ENCODE results near the gene ZNF205.

ZNF205 gene

DNA sequence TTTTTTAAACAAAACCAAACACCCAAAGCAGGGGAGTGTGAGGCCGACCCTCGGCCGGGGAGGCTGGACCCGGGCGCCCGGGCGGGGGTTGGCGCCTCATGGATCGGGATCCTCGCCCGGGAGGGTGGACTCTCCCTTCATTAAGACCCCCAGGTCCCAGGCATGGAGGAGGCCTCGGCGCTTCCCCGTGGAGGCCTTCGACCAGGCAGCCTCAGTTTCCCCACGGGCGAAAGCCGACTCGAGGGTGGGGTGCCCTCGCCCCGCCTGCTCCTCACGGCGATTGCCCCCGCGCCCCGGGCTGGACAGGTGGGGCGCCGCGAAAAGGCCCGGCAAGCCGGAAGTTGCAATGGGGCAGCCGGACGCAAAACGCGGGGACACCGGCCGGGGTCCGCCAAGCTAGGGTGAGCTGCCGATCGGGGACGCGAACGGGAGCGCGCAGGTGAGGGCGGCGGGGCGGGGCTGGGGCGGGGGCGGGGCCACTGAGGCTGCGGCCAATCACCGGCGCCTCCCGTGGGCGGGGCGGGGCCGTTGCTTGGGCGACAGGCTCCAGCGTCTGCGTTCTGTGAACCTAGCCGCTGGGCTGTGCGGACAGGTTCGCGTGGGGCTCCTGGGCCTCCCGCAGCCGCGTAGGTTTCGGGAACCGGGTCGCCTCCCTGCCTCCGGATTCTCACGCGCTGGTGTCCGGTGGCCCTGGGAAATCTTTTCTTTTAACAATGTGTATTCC lies 6.0 kb upstream of the ZNF205 start:
- DNase-seq, result peak; percentile 89

DNA sequence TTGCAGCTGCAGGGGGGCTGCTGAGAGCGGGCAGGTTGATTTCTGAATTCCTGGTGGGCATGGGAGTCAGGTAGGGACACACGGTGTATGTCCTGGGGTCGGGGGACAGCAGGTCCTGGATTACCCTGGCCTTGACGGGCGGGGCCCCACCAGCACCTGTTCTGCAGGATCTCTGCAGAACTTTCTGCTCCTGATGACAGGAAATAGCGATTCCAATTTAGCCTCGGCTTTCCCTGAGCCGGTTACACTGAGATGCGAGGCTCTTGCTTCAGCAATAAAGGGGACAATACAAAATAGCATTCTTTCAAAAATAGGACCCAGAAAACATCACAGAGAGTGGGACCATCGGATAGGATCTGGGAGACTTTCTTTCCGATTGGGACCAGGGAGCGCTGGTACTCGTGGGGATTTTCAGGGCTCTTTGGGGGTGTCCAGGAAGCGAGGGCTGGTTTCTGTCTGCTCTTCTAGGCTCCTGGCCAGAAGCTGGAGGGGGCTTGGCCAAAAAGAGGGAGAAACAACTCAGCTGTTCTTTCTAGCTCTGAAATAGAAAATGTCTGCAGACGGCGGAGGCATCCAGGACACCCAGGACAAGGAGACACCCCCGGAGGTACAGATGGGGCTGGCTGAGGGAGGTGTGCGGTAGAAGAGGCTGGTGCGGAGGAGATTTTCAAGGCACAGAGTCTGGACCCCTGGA lies 642 bp downstream of the ZNF205 start:
- DNase-seq, result peak; percentile 17

DNA sequence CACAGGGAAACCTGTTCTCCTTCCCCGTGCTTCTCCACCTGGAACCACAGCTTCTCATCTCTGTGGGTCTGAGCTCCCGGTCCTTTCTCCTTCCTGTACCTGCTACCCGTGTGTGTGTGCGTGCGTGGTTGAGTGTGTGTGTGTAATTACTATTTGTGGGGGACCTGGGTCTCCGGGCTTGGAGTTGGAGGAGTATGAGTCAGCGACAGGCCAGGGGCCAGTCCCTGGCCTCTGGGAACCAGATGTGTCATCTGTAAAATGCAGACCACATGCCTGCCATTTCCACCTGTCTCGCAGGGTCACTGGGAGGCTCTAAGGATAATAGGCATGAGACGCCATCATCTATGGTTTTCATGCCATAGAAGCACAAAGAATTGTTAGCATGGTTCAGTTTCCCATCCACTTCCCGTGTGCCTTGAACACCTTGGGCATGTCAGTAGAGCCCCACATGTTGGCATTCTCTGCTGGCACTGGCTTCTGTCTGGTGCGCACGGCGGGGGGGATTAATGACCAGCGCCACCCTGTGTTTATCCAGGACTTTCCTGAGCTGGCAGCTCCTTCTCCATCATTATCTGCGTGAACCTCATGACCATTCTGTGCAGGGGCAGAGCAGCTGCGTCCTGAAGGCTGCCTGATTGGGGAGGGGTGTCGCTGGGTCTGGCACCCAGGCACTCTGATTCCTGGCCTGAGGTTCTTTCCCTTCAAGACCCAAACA lies 1.5 kb downstream of the ZNF205 start:
- DNase-seq, result peak; percentile 6

DNA sequence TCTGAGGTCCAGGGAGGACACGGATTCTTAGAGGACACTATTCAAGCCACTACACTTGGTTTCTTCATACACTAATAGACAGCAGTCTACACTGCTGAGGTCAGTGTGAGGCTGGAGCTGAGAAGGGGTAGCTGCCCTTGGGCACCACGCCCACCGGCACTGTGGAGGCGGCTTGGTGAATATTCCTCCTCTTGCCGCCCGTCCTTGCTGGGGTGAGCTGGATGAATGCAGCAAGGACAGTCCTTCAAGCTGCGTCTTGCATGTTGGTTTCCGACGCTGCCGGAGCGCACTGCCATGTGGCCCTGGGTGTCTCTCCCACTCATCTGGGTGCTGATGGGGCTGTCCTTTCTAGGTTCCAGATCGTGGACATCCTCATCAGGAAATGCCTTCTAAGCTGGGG lies 2.6 kb downstream of the ZNF205 start:
- peak; percentile 8 for DNase-seq

DNA sequence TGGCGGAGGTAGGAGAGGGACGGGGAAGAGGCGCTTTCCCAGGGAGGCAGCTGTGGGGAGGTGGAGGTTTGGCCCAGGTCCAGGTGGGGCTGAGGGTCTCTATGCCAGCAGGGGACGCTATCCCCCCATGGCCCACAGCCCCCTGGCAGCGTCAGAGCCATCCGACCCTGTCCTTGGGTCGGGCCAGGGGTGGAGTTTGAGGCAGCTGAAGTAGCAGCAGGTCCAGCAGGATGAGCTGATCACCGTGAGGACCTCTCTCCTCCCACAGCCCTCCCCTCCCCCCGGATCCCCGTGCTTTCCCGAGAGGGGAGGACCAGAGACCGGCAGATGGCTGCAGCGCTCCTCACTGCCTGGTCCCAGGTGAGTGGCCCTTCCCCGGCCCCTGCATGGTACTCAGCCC lies 3.2 kb downstream of the ZNF205 start:
- peak; percentile 15 for DNase-seq

DNA sequence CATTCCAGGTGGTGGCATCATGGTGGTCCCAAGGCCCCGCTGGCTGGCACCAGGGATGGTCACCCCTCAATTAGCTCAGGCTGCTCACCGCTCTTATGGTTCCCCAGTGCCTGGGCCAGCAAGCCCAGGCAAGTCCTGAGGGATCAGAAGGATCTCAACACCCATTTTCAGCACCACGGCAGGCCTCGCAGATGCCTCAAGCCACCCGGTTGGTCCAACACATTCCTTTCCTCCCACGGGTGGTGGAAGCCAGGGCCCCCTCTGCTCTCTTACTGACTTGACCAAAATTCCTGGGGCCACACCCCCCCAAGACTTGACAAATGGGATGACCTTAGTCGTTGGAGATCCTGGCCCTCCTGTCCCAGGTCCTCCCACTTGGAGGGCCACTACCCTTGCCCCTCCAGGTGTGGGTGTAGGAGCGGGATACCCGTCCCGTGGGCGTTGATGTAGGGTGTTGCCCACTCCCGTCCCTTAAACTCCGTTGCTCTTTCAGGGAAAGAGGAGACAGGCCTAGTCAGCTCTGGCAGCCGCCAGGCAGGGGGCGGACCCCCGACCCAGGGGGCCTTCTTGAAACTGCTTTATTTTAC lies 5.9 kb downstream of the ZNF205 start:
- DNase-seq, result peak; percentile 9

DNA sequence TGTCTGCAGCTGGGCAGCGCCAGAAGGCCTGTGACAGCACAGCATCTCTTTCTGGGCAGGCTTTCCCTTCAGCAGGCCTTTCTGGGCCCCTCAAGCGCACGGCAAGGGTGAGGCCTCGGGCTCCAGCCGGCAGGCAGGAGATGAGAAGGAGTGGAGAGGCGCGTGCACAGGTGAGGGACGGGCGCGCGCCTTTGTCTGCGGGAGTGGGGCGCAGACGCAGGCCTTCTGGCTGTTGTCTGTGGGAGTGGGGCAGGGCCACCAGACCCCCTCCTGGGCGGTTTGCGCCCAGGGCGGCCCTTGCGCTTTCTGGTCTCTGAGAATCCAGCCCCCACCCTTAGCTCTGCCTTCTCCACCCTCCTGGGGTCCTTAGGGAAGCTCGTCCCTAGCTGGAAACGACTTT lies 6.5 kb downstream of the ZNF205 start:
- DNase-seq, result peak; percentile 7

DNA sequence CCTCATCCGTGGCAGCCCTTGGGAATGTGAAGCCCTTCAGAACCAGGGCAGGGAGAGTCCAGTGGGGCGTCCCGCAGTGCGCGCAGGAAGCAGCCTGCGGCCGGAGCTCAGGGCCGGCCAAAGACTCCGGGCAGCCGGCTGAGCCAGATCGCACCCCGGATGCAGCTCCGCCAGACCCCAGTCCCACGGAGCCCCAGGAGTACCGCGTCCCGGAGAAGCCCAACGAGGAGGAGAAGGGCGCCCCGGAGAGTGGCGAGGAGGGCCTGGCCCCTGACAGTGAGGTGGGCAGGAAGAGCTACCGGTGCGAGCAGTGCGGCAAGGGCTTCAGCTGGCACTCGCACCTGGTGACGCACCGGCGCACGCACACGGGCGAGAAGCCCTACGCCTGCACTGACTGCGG lies 6.9 kb downstream of the ZNF205 start:
- peak; percentile 8 for DNase-seq

DNA sequence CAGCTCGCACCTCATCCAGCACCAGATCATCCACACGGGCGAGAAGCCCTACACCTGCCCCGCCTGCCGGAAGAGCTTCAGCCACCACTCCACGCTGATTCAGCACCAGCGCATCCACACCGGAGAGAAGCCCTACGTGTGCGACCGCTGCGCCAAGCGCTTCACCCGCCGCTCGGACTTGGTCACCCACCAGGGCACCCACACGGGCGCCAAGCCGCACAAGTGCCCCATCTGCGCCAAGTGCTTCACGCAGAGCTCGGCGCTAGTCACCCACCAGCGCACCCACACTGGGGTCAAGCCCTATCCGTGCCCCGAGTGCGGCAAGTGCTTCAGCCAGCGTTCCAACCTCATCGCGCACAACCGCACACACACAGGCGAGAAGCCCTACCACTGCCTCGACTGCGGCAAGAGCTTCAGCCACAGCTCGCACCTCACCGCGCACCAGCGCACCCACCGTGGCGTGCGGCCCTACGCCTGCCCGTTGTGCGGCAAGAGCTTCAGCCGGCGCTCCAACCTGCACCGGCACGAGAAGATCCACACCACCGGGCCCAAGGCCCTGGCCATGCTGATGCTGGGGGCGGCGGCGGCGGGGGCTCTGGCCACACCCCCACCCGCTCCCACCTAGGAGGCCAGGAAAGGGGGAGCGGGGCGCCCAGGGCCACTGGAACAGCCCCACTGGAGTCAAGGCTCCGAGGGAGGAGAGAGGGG lies 7.5 kb downstream of the ZNF205 start:
- DNase-seq, result peak; percentile 1

DNA sequence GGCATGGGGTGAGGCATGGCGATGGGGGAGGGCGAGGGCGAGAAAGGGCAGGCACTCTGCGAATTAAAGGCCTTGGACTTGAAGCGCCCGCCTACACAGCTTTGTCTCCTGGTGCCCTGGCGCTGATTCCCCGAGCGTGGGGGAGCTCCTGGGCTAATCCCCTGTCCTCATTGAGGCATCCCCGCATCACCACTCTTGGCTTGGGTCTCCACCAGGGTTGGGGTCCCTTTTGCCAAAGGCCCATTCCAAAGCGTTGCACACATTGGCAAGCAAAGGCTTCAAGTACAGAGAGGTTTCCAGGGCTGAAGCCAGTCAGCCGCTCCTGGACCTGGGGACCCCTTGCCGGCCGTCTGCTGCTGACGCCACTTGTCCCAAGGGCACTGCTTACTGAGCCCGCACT lies 8.0 kb downstream of the ZNF205 start:
- no peak for DNase-seq

DNA sequence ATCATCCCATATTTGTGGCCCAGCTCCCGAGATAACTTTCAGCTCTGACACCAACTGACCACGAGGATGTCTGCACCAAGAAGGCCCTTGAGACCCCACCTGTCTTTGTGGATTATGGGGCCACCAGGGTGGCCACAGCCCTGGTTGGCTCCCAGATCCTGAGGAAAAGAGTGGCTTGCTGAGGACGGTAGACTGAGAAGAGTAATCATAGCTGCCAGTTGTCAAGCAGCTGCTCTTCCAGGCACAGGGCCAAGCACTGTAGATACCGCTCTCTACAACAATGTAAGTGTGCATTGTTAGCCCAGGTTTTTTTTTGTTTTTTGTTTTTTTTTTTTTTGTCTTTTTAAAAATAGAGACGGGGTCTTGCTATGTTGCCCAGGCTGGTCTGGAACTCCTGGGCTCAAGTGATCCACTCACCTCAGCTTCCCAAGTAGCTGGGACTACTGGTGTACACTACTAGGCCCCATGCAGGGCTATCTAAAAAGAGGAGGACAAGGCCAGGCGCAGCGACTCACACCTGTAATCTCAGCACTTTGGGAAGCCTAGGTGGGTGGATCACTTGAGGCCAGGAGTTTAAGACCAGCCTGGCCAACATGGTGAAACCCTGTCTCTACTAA lies 9.6 kb downstream of the ZNF205 start:
- peak; percentile 4 for DNase-seq

DNA sequence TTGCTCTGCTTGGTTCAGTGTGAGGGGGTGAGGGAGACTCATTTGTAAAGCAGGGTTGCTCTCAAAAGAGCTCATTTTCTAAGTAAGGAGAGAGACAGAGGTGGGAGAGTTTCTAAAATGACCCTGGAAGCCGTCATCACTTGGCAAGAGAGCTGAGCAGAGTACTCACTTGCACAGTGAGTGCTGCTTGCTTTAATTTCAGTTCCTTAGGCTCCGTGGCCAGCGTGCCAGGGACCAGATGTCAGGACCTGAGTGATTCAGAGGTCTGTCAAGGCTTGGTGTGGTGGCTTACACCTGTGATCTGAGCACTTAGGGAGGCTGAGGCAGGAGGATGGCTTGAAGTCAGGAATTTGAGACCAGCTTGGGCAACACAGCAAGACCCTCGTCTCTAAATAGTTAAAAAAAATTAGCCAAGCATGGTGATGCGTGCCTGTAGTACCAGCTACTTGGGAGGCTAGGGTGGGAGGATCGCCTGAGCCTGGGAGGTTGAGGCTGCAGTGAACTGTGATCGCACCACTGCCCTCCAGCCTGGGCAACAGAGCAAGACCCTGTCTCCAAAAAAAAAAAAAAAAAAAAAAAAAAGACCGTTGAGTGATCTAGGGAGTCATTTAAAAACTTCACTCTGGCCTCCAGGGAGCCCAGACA lies 10.7 kb downstream of the ZNF205 start:
- DNase-seq, result no peak

DNA sequence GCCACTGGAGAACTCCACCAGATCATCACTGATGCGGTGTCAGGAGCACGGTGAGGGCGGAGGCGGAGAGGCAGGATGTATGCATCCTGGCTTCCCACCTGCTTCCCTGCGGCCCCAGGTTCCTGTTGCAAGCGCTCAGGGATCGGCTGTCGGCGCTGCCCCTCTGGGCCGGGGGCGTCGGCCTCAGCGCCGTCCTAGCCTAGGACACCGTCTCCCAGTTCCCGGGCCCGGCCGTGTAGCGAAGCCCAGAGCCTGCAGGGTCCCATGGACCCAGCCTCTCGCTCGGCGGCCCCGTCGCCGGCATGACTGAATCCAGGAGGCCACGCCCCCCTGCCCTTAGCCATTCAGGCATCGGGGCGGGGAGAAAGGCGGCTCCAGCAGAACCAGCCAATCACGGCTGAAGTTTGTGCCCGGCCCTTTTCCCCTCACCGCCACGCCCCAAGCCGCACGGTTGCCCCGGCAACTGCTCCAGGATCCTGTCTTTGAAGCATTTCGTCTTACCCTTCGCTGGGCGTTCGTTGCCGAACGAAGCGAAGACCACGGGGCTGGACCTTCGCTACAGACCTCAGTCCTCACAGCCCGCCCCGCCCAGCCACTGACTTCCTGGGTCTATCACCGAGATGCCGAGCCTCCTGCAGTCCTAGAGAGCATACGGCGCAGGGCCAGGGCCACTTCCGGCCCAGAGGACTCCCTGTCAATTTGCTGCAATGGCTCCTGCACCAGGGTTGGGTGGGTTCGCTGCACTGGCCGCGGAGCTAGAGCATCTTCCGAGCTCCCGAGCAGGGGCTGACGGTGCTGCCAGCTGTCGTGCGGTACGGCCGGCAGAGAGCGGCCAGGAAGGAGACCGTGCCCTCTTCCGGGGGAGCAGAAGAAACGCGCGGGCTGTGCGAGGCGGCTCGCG lies 11.8 kb downstream of the ZNF205 start:
- DNase-seq, result peak; percentile 67

DNA sequence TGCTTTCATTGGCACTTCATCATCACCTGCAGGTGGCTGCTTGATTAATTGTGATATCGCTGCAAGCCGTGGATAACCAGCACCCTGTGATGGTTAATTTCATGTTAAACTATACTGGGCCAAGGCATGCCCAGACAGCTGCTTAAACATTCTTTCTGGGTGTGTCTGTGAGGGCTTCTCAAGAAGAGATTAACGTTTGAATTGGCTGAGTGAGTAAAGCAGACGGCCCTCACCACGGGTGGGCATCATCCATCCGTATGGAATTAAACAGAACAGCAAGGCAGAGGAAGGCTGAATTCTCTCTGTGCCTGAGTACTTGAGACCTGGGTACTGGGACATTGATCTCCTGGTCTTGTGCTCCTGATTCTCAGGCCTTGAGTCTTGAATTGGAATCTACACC lies 15.4 kb downstream of the ZNF205 start:
- DNase-seq, result no peak

DNA sequence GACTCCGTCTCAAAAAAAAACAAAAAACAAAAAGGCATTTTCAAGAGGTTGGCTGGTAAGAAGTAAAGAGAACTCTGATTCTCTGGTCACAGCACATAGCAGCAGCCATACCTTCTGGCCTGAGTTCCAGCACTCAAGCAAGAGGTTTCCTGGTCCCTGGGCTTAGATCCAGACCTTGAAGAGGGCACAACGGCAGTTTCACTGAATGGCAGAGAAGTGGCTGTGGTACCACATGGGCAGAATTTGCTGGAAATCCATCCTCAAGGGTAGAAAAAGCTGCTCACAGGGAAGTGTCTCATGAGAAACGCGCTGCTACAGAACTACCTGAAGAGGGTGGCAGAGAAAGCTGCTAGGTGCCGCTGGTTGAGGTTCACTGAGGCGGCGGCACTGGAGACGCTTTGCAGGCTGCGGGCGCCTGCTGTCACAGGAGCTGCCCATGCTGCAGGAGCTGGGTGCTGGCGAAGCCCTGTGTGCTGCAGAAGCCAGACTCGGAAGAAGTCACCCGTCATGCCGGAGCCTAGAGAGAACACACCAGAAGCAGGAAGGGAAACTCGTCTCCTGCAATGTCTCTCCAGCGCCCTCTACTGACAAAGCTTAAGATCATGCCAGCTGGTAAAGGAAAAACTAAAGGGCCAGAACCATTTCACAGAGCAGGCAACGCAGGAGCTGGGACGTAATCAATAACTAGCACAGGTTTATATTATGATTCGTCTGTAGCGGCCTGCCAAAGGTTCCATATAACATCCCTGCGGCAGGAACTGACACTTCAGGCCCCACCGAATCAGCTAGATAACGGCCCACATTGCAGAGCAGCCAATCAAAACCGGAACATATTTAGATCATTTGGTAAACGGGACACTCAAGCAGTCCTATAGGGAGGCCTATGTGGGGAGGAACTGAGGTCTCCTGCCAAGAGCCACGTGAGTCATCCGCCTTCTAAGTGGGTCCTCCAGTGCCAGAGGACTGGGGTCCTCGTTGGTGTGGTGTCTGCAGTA lies 17.0 kb downstream of the ZNF205 start:
- peak; percentile 7 for DNase-seq

DNA sequence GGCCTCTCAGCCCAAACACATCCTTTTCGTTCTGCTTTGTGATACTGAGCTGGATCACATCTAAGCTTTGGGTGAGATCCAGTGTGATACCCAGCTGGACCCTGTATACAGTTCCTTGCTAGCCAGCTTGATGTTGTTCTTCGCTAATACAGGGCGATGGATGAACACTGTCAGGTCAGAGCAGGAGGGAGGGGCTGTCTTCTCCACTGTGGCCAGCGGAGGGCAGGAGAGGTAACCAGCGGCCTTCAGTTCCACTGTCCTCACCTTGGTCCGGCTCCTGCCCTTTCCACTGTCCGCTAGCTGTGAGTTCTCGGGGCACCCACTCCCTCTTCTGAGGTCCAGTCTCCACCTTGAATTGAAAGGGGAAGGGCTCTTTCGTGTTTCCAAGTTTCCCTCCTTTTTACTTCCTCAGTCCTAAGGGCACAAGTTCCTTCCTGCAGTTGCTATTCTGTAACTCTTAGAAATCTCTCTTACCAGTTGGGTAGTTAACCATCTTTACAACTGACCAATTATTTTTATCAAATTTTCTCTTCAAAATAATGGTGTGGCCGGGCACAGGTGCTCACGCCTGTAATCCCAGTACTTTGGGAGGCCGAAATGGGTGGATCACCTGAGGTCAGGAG lies 19.5 kb downstream of the ZNF205 start:
- peak; percentile 7 for DNase-seq

DNA sequence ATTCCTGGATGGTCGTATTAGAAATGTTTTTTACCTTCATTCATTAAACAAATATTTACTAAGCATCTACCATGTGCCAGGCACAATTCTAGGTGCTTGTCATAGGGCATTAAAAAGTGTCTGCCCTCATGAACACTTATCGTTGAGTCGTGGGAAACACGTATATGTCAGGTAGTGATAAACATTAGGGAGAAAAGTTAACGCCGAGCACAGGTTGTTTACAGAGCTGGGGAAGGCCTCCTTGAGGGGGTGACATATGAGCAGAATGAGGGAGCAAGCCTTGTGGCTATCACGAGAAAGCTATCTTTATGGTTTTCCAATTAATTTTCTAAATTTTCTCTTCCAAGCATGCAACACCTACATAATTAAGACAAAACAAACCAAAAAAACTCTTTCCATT lies 21.5 kb downstream of the ZNF205 start:
- DNase-seq, result no peak

DNA sequence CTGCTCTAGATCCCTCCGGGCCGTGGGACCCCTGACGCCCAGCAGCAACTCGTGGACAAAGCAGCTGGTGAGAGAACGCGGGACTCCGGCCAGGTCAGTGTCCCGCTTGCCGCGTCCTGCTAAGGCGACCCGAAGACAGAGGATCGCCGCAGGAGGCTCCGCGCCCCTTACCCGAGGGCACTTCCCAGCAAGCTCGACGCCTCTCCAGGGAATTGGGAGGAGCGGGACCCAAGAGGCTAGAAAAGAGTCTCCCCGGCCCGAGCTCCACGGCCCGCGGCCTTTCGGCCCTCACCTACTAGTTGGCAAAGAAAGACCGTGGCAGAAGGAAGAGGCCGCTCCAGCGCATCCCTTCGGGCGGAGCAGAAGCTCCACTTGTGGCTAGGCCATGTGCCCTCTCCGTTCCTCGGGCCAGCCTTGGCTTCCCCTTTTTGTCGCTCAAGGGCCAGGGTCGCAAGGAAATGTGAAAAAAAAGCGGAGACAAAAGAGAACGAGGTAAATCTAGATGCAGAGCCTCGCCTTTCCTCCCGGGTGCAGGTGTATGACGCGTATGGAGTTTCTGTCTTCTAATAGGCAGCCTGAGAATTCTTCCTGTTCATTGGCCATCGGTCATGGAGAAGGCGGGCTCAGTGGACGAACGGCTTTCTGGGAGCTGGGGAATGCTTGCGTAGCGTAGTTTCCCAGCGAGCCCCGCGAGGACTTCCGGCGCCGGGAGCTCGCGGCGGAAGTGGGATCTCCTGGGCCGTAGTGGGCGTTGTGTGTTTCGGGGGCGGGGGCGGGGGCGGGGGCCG lies 22.1 kb downstream of the ZNF205 start, which contains the start of gene ZNF213:
Gene ZNF213 (plus strand): TSS at position 692 of the 788 bp plus-strand sequence. CDS start 2,252 bp downstream, outside the sequence.
- DNase-seq, result peak; percentile 63

Measured in 8988T (cell line).